Measurements from ENCODE around the gene MC4R. TPM values are rescaled to one million over a fixed set of nuclear protein-coding genes. Genes with fewer than 3 reads are reported as not detected.
"Not testable (repeated sequence)": the region's sequence is repeated elsewhere in the genome, so short reads cannot be mapped to it uniquely, and the experiment has no call there.

MC4R gene
- not detected for total RNA-seq
- polyA plus RNA-seq (2013, experiment 1 of 2) = 0.39 TPM
- 0.37 TPM for polyA plus RNA-seq (2013, experiment 2 of 2)
- long read RNA-seq, experiment 1 = 0 reads
- long read RNA-seq, experiment 2 = 0 reads
- long read RNA-seq, experiment 3 = 0 reads
- long read RNA-seq, experiment 4 = 0 reads

- Histone ChIP-seq H3K9ac (ENCODE audit: extremely low read depth, low read length, poor library complexity, severe bottlenecking) (no peak within 1 kb of the TSS), H3K4me3 (ENCODE audit: low read length) (no peak within 1 kb of the TSS), H3K36me3 (ENCODE audit: control insufficient read depth, insufficient read depth, low read length) (no peaks in the 10 kb centered on the region), H3K9me3 (ENCODE audit: control insufficient read depth, low read length) (no peaks in the 10 kb centered on the region), H3K27ac (ENCODE audit: low read depth, low read length) (peak within 1 kb of the TSS; percentile 47), H3K27me3 (ENCODE audit: control insufficient read depth, insufficient read depth, low read length, poor library complexity, severe bottlenecking) (no peaks in the 10 kb centered on the region), H3K4me1 (ENCODE audit: control insufficient read depth, insufficient read depth, low read length) (no peaks in the 10 kb centered on the region)
- Mint-ChIP-seq H3K36me3 (ENCODE audit: low read depth) (no peaks in the 10 kb centered on the region), H3K4me3 (no peak within 1 kb of the TSS), H3K4me1 (peaks cover 10% of the 10 kb centered on the region), H3K9me3 (peaks cover 6% of the 10 kb centered on the region), H3K27ac (no peak within 1 kb of the TSS), H3K27me3 (ENCODE audit: insufficient read depth) (no peaks in the 10 kb centered on the region)
- 60 to 72% methylated on average over 2 to 9 of the region's 9 CpGs for WGBS, 2 experiments (ENCODE audit: insufficient coverage in 1 of 2, insufficient read length in 1 of 2)
- TF ChIP-seq CTCF (conservative IDR thresholded peaks at IDR 0.05) = no peak
- peak; percentile 71 for DNase-seq
These were observed at the start of gene MC4R for GRCh38 chr18:60372596-60372995. MC4R (minus strand) TSS chr18:60372775; CDS start chr18:60372349, 426 bp downstream.

GRCh38 chr18:60422306-60422705, 49.7 kb upstream of the MC4R start:
- not testable (repeated sequence) for H3K36me3 Mint-ChIP-seq (ENCODE audit: low read depth); H3K27ac ChIP-seq (ENCODE audit: low read depth, low read length); H3K9ac ChIP-seq (ENCODE audit: extremely low read depth, low read length, poor library complexity, severe bottlenecking); H3K4me3 Mint-ChIP-seq; H3K9me3 Mint-ChIP-seq; H3K4me1 ChIP-seq (ENCODE audit: control insufficient read depth, insufficient read depth, low read length); H3K4me1 Mint-ChIP-seq; H3K36me3 ChIP-seq (ENCODE audit: control insufficient read depth, insufficient read depth, low read length); H3K27me3 Mint-ChIP-seq (ENCODE audit: insufficient read depth); DNase-seq; H3K27ac Mint-ChIP-seq; H3K4me3 ChIP-seq (ENCODE audit: low read length); H3K9me3 ChIP-seq (ENCODE audit: control insufficient read depth, low read length); H3K27me3 ChIP-seq (ENCODE audit: control insufficient read depth, insufficient read depth, low read length, poor library complexity, severe bottlenecking)
- WGBS, 2 experiments (ENCODE audit: insufficient coverage in 1 of 2, insufficient read length in 1 of 2) = 95 to 99% methylated on average over 6 to 8 of the region's 8 CpGs

DNA sequence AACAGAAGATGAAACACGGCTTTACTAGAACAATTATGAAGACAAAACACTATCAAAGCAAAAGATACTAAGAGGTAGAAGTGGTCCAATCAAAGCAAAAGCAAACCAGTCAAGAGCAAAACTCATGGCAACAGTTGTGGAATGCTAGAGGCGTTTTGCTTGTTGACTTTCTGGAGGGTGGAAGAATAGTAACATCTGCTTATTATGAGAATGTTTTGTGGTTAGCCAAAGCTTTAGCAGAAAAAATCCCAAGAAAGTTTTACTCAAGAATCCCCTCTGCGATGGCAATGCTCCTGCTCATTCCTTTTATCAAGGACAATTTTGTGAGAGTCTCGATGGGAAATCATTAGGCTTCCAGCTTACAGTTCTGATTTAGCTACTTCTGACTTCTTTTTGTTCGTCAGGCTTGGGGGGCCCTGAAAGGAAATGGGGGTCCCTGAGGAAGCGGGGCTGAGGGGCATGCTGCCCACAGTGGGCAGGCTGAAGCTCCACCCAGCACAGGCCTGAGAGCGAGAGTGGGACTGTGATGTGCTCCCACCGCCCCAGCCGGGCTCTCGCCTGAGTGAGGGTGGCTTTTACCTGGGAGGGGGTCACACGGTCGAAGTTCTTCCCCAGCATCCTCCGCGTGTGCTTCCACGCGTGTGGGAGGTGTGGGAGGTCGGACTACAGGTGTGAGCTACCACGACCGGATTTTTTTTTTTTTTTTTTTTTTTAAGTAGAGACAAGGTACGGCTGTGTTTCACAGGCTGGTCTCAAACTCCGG, 49.0 kb upstream of the MC4R start:
- H3K4me3 Mint-ChIP-seq = no peak overlapping the region
- H3K27me3 Mint-ChIP-seq (ENCODE audit: insufficient read depth) = no peaks in the 10 kb centered on the region
- no peaks in the 10 kb centered on the region for H3K36me3 ChIP-seq (ENCODE audit: control insufficient read depth, insufficient read depth, low read length)
- no peaks in the 10 kb centered on the region for H3K27me3 ChIP-seq (ENCODE audit: control insufficient read depth, insufficient read depth, low read length, poor library complexity, severe bottlenecking)
- no peaks in the 10 kb centered on the region for H3K4me1 Mint-ChIP-seq
- no peak overlapping the region for H3K9ac ChIP-seq (ENCODE audit: extremely low read depth, low read length, poor library complexity, severe bottlenecking)
- no peaks in the 10 kb centered on the region for H3K36me3 Mint-ChIP-seq (ENCODE audit: low read depth)
- H3K27ac ChIP-seq (ENCODE audit: low read depth, low read length) = no peak overlapping the region
- H3K4me1 ChIP-seq (ENCODE audit: control insufficient read depth, insufficient read depth, low read length) = no peaks in the 10 kb centered on the region
- 92 to 100% methylated on average over 4 to 21 of the region's 21 CpGs for WGBS, 2 experiments (ENCODE audit: insufficient coverage in 1 of 2, insufficient read length in 1 of 2)
- no peak overlapping the region for H3K27ac Mint-ChIP-seq
- DNase-seq = no peak
- H3K9me3 ChIP-seq (ENCODE audit: control insufficient read depth, low read length) = no peaks in the 10 kb centered on the region
- TF ChIP-seq CTCF (conservative IDR thresholded peaks at IDR 0.05) = no peak
- H3K9me3 Mint-ChIP-seq = no peaks in the 10 kb centered on the region
- H3K4me3 ChIP-seq (ENCODE audit: low read length) = no peak overlapping the region
